ENCODE measurements around the gene LRWD1.
"Not testable (repeated sequence)": the region's sequence is repeated elsewhere in the genome, so short reads cannot be mapped to it uniquely, and the experiment has no call there.

- not testable (repeated sequence) for TF ChIP-seq ZNF672 (CRISPR knock-in tag; IDR thresholded peaks at IDR 0.05); POLR2AphosphoS5 (IDR thresholded peaks at IDR 0.05; ENCODE audit: low read depth, low read length); GFI1 (CRISPR knock-in tag; IDR thresholded peaks at IDR 0.05; ENCODE audit: borderline replicate concordance); ZZZ3 (CRISPR knock-in tag; IDR thresholded peaks at IDR 0.05; ENCODE audit: borderline replicate concordance); HDAC6 (IDR thresholded peaks at IDR 0.05; ENCODE audit: low read depth, low read length); BCL3 (CRISPR knock-in tag; IDR thresholded peaks at IDR 0.05); ZBTB8A (CRISPR knock-in tag; IDR thresholded peaks at IDR 0.05; ENCODE audit: borderline replicate concordance, low read depth); ARHGAP35 (CRISPR knock-in tag; IDR thresholded peaks at IDR 0.05; ENCODE audit: borderline replicate concordance); ZNF619 (CRISPR knock-in tag; IDR thresholded peaks at IDR 0.05); SRSF9 (IDR thresholded peaks at IDR 0.05; ENCODE audit: borderline replicate concordance, insufficient read depth, low read depth, low read length, poor library complexity, severe bottlenecking); JUN (CRISPR knock-in tag; IDR thresholded peaks at IDR 0.05); ZIK1 (CRISPR knock-in tag; IDR thresholded peaks at IDR 0.05; ENCODE audit: borderline replicate concordance, low read depth); ETS1 (CRISPR knock-in tag; IDR thresholded peaks at IDR 0.05)
Measured at GRCh38 chr7:102478314-102479208, 13.8 kb downstream of the LRWD1 start, which contains the start of gene POLR2J.
